Retina (tissue), 1 donor: ENCODE data around the gene TMC8.
"Not testable (repeated sequence)": the region's sequence is repeated elsewhere in the genome, so short reads cannot be mapped to it uniquely, and the experiment has no call there.

Experiments
- DNase-seq: peaks from one replicate; pipeline ENCODE4 v3.0.0-alpha.2; 2016

The TMC8 gene

GRCh38 chr17:78163881-78164747 is 33.5 kb downstream of the TMC8 start:
- no peak for DNase-seq

GRCh38 chr17:78164748-78165607 is 34.4 kb downstream of the TMC8 start:
- no peak for DNase-seq

- DNase-seq: no peak
Measured at GRCh38 chr17:78166416-78166815, 35.8 kb downstream of the TMC8 start.

- peak; percentile 87 for DNase-seq
Measured at GRCh38 chr17:78168242-78168902, 37.8 kb downstream of the TMC8 start, which contains the start of gene SYNGR2. Gene SYNGR2, plus strand, starts transcription at chr17:78168581. Its CDS starts 36 bp downstream, at chr17:78168617.

- no peak for DNase-seq
Measured at GRCh38 chr17:78168903-78169793, 38.6 kb downstream of the TMC8 start.

GRCh38 chr17:78170692-78171590 is 40.4 kb downstream of the TMC8 start:
- DNase-seq: no peak

GRCh38 chr17:78171591-78172248 is 41.1 kb downstream of the TMC8 start:
- DNase-seq: not testable (repeated sequence)

- DNase-seq: no peak
Measured at GRCh38 chr17:78172249-78173051, 41.9 kb downstream of the TMC8 start.

- DNase-seq: no peak
Measured at GRCh38 chr17:78173097-78173715, 42.6 kb downstream of the TMC8 start.

- DNase-seq: no peak
Measured at GRCh38 chr17:78174346-78174869, 43.8 kb downstream of the TMC8 start.

- no peak for DNase-seq
Measured at GRCh38 chr17:78174870-78175642, 44.5 kb downstream of the TMC8 start.

GRCh38 chr17:78175643-78175981 is 45.0 kb downstream of the TMC8 start:
- DNase-seq: no peak

- peak; percentile 74 for DNase-seq
Measured at GRCh38 chr17:78176548-78177025, 46.0 kb downstream of the TMC8 start.

GRCh38 chr17:78179372-78179771 is 48.8 kb downstream of the TMC8 start:
- DNase-seq: no peak

- no peak for DNase-seq
Measured at GRCh38 chr17:78180083-78180482, 49.5 kb downstream of the TMC8 start.

- no peak for DNase-seq
Measured at GRCh38 chr17:78180508-78180907, 49.9 kb downstream of the TMC8 start.

GRCh38 chr17:78182504-78182903 is 51.9 kb downstream of the TMC8 start:
- no peak for DNase-seq

- no peak for DNase-seq
Measured at GRCh38 chr17:78183916-78184315, 53.3 kb downstream of the TMC8 start.
